SH-SY5Y (cell line): ENCODE results near the gene NFU1.

Experiments used
- GATA2 ChIP-seq: IDR thresholded peaks from 2 replicates; pipeline ENCODE4 v1.6.1; 2011; ENCODE audit warnings: mild to moderate bottlenecking, low read depth, low read length
- GATA3 ChIP-seq: IDR thresholded peaks from 2 replicates; pipeline ENCODE4 v1.6.1; 2011; ENCODE audit warnings: low read depth, mild to moderate bottlenecking, low read length, moderate library complexity

GRCh38 chr2:69474688-69475087, 37.5 kb upstream of the NFU1 start:
- no peak for TF ChIP-seq GATA3
- no peak for TF ChIP-seq GATA2
